Measurements from ENCODE around the gene WDR70. TPM values are rescaled to one million over a fixed set of nuclear protein-coding genes. Genes with fewer than 3 reads are reported as not detected.

Gene WDR70
- total and polyA plus RNA-seq, 2 of the 8 experiments (the other 6 are each of a cell fraction or from before 2014, with no cell fraction given): 10.6 to 37.4 TPM

GRCh38 chr5:37769840-37770239 is 390.7 kb downstream of the WDR70 start (continued):
- TF ChIP-seq, protein P1, sequence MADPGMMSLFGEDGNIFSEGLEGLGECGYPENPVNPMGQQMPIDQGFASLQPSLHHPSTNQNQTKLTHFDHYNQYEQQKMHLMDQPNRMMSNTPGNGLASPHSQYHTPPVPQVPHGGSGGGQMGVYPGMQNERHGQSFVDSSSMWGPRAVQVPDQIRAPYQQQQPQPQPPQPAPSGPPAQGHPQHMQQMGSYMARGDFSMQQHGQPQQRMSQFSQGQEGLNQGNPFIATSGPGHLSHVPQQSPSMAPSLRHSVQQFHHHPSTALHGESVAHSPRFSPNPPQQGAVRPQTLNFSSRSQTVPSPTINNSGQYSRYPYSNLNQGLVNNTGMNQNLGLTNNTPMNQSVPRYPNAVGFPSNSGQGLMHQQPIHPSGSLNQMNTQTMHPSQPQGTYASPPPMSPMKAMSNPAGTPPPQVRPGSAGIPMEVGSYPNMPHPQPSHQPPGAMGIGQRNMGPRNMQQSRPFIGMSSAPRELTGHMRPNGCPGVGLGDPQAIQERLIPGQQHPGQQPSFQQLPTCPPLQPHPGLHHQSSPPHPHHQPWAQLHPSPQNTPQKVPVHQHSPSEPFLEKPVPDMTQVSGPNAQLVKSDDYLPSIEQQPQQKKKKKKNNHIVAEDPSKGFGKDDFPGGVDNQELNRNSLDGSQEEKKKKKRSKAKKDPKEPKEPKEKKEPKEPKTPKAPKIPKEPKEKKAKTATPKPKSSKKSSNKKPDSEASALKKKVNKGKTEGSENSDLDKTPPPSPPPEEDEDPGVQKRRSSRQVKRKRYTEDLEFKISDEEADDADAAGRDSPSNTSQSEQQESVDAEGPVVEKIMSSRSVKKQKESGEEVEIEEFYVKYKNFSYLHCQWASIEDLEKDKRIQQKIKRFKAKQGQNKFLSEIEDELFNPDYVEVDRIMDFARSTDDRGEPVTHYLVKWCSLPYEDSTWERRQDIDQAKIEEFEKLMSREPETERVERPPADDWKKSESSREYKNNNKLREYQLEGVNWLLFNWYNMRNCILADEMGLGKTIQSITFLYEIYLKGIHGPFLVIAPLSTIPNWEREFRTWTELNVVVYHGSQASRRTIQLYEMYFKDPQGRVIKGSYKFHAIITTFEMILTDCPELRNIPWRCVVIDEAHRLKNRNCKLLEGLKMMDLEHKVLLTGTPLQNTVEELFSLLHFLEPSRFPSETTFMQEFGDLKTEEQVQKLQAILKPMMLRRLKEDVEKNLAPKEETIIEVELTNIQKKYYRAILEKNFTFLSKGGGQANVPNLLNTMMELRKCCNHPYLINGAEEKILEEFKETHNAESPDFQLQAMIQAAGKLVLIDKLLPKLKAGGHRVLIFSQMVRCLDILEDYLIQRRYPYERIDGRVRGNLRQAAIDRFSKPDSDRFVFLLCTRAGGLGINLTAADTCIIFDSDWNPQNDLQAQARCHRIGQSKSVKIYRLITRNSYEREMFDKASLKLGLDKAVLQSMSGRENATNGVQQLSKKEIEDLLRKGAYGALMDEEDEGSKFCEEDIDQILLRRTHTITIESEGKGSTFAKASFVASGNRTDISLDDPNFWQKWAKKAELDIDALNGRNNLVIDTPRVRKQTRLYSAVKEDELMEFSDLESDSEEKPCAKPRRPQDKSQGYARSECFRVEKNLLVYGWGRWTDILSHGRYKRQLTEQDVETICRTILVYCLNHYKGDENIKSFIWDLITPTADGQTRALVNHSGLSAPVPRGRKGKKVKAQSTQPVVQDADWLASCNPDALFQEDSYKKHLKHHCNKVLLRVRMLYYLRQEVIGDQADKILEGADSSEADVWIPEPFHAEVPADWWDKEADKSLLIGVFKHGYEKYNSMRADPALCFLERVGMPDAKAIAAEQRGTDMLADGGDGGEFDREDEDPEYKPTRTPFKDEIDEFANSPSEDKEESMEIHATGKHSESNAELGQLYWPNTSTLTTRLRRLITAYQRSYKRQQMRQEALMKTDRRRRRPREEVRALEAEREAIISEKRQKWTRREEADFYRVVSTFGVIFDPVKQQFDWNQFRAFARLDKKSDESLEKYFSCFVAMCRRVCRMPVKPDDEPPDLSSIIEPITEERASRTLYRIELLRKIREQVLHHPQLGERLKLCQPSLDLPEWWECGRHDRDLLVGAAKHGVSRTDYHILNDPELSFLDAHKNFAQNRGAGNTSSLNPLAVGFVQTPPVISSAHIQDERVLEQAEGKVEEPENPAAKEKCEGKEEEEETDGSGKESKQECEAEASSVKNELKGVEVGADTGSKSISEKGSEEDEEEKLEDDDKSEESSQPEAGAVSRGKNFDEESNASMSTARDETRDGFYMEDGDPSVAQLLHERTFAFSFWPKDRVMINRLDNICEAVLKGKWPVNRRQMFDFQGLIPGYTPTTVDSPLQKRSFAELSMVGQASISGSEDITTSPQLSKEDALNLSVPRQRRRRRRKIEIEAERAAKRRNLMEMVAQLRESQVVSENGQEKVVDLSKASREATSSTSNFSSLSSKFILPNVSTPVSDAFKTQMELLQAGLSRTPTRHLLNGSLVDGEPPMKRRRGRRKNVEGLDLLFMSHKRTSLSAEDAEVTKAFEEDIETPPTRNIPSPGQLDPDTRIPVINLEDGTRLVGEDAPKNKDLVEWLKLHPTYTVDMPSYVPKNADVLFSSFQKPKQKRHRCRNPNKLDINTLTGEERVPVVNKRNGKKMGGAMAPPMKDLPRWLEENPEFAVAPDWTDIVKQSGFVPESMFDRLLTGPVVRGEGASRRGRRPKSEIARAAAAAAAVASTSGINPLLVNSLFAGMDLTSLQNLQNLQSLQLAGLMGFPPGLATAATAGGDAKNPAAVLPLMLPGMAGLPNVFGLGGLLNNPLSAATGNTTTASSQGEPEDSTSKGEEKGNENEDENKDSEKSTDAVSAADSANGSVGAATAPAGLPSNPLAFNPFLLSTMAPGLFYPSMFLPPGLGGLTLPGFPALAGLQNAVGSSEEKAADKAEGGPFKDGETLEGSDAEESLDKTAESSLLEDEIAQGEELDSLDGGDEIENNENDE (IDR thresholded peaks at IDR 0.05; ENCODE audit: insufficient replicate concordance, low read length): no peak
